VCaP (cell line): ENCODE data around the gene SUCLG2.
A peak's percentile ranks its signal among the peaks of the same experiment; 100 is the strongest.

ENCODE experiments used
- H3K27ac ChIP-seq: fragments of 450-650 bp; 2 replicates; pipeline ENCODE4 v1.5.1; 2017
- TF ChIP-seq, protein P1 (sequence below): fragments of 450-650 bp; conservative IDR thresholded peaks from 2 replicates; pipeline ENCODE4 v1.5.1; 2017; ENCODE audit warnings: mild to moderate bottlenecking, moderate library complexity

Gene SUCLG2

DNA sequence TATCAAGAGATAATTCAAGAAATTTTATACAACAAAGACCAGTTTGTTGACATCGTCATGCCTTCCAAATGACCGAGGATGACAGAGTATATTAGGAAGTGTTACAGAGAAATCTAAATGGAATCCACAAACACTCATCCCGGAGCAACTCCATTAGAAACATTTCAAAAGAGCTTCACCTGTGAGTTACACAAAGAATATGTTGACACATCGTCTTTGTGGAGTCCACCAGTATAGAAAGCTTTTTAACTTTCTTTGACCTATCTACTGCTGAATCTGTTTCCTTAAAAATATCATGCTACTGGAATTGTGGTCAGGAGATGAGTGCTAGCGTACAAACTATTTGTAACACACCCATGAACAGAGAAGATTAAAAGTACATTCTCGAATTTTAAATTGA is 130.4 kb downstream of the SUCLG2 start:
- TF ChIP-seq, protein P1, sequence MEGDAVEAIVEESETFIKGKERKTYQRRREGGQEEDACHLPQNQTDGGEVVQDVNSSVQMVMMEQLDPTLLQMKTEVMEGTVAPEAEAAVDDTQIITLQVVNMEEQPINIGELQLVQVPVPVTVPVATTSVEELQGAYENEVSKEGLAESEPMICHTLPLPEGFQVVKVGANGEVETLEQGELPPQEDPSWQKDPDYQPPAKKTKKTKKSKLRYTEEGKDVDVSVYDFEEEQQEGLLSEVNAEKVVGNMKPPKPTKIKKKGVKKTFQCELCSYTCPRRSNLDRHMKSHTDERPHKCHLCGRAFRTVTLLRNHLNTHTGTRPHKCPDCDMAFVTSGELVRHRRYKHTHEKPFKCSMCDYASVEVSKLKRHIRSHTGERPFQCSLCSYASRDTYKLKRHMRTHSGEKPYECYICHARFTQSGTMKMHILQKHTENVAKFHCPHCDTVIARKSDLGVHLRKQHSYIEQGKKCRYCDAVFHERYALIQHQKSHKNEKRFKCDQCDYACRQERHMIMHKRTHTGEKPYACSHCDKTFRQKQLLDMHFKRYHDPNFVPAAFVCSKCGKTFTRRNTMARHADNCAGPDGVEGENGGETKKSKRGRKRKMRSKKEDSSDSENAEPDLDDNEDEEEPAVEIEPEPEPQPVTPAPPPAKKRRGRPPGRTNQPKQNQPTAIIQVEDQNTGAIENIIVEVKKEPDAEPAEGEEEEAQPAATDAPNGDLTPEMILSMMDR: no peak
- no peak overlapping the region for H3K27ac ChIP-seq

DNA sequence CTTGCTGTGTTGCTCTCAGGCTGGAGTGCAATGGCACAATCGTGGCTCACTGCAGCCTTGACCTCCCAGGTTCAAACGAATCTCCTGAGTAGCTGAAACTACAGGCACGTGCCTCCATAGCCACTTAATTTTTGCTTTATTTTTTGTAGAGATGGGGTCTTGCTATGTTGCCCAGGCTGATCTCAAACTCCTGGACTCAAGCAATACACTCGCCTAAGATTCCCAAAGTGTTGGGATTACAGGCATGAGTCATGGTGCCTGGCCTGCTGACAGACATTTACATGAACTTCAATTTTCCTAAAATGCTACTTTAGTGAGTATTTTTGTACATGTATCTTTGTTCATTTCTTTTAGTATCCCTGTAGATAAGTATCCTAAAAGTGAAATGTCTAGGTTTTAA is 132.3 kb downstream of the SUCLG2 start:
- H3K27ac ChIP-seq: no peak overlapping the region
- TF ChIP-seq, protein P1: no peak

DNA sequence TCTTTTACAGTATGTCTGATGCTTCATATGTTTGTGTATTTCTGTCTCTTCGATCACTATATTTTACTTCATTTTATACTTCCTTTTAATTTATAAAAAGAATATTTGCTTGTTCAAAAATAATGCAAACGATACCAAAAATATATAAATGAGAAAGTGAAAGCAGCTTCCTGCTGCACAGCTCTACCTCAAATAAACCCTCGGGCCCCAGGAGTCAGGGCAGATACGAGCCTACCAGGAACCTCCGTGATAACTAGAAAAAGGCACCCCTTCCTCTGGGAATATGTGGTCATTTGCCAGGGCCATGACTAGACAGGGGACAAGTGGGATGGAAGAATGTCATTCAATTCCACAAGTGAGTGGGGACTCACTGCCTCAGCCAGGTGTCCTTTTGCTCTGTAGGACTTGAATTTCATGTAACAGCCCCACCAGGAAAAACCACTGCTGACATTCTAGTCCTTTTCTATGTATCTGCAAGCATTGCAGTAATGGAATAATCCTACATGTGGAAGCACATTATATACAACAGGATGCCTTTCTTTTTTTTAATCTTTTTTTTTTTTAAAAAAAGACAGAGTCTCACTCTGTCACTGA is 133.3 kb downstream of the SUCLG2 start:
- TF ChIP-seq, protein P1: no peak
- H3K27ac ChIP-seq: no peak overlapping the region

DNA sequence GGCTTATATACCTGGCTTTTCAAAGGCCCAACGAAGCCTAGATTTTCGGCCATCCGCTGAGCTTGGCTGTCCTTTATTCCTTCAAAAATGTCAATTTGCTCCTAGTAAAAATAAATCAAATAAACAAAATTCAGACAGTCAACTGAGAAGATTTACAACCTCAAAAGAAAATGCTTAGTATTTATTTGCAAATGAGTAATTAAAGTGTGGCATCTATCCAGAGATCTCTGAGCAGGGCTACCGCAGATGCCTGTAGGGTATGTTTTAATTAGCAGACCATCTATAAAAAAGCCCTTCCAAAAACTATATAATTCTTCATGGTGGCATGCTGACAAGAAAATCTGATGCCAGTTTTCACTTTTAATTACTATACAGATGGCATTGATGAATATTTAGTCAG is 136.2 kb downstream of the SUCLG2 start:
- TF ChIP-seq, protein P1: no peak

DNA sequence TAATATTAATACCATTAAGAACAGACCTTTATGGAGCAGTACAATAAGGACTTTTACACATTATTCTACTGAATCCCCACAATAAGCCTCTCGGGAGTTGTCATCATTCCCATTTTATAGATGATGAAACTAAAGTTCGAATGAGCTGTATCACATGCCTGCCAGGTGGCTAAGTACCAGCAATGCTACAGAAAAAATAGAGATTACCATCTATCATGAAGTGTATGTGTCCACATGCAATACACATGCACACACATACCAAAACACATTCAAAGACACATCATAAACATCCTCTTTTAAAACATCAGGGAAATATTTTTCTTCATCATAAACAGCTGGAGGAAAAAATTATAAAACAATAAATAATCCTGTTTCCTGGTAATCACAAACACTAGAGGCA is 136.6 kb downstream of the SUCLG2 start:
- TF ChIP-seq, protein P1: no peak
- H3K27ac ChIP-seq: peak overlapping the region; percentile 67

More for the DNA sequence above, 136.2 kb downstream of the SUCLG2 start:
- H3K27ac ChIP-seq: peak overlapping the region; percentile 67

DNA sequence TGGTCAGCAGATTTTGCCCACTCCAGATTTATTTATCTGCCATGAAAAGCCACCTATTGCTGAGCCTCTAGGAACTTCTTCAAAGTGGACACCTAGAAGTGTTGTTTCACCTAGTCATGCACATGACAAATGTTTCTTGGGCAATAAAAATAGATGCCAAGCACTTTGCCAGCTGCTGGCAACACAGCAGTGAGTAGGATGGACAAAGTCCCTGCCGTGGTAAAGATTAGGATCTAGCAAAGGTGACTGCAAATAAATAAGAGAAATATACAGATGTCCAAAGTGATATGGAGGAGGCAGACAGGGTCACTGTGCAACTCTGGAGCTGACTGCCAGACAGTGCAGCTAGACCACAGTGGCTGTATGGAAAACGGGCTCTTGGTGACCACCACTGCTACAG is 137.9 kb downstream of the SUCLG2 start:
- TF ChIP-seq, protein P1: no peak
- H3K27ac ChIP-seq: peak overlapping the region; percentile 67

DNA sequence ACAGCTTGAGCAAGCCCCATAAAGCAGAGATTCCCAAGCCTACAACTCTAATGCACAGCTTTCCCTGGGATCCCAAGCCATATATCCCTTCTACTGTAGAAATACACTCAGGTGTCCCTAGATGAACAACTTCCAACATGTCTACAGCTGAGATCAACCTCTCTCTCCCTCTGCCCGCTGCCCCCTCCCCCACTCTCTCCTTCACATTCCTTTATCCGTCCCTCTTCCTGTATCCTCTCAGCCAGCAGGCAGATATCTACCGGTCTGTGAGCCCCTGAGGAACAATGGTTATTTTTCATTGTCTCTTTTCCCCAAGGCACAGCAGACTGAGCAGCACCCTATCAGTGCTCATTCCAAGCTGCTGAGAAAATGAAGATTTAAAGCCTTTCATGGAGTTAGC is 138.6 kb downstream of the SUCLG2 start:
- H3K27ac ChIP-seq: peak overlapping the region; percentile 67
- TF ChIP-seq, protein P1: no peak
